ENCODE measurements around the gene ASB4.

DNA sequence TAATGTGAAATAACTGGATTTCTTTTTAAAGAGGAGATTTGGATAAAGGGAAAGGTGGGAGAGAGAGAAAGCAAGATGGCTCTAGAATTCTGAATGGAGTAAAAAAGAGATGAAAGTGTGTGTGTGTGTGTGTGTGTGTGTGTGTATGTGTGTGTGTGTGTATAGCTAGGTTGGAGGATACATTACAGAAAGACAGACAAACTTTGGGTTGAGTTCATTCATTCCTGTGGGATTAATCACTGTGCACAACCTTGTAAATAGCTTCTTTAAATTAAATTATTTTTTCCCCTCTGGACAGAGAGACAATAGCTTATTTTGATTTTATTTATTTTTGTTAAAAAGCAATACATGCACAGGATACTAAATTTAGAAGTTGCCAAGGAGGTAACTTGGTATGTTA, 7.5 kb downstream of the ASB4 start:
- TF ChIP-seq, protein P1, sequence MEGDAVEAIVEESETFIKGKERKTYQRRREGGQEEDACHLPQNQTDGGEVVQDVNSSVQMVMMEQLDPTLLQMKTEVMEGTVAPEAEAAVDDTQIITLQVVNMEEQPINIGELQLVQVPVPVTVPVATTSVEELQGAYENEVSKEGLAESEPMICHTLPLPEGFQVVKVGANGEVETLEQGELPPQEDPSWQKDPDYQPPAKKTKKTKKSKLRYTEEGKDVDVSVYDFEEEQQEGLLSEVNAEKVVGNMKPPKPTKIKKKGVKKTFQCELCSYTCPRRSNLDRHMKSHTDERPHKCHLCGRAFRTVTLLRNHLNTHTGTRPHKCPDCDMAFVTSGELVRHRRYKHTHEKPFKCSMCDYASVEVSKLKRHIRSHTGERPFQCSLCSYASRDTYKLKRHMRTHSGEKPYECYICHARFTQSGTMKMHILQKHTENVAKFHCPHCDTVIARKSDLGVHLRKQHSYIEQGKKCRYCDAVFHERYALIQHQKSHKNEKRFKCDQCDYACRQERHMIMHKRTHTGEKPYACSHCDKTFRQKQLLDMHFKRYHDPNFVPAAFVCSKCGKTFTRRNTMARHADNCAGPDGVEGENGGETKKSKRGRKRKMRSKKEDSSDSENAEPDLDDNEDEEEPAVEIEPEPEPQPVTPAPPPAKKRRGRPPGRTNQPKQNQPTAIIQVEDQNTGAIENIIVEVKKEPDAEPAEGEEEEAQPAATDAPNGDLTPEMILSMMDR (IDR thresholded peaks at IDR 0.05; ENCODE audit: low read length): no peak
- TF ChIP-seq EZH2 (optimal IDR thresholded peaks at IDR 0.05; ENCODE audit: low read depth, low read length): no peak

Data from MM.1S (cell line).